GM10847 (cell line): ENCODE measurements around the gene PRKCE.

Experiments
- POLR2A ChIP-seq: IDR thresholded peaks from 2 replicates; pipeline ENCODE4 v1.6.1; 2011; ENCODE audit not compliant: insufficient read length; ENCODE audit errors: extremely low read depth

Gene PRKCE

DNA sequence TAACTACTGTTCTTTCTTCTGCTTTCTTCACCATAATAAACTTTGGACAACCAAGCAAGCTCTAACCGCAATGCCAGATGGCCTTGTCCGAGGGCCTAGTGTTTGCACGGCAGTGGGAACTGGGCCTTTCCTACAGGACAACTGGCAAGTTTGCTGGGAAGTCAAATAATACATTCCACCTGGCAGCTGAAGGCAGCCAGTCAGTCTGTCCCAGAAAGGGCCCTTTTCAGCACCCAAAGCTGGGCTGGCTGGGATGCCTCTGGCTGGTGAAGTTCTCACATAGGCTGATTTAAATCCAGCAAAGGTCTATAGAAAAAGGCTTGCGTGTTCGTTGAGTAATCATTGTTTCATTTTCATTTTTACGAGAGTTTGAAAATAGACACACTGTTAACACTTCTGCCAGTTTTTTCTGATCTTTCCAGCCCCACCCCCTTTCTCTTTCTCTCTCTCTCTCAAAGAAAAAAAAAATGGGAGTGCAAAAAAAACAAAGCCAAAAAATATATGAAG lies 535.7 kb downstream of the PRKCE start:
- TF ChIP-seq POLR2A, result no peak

DNA sequence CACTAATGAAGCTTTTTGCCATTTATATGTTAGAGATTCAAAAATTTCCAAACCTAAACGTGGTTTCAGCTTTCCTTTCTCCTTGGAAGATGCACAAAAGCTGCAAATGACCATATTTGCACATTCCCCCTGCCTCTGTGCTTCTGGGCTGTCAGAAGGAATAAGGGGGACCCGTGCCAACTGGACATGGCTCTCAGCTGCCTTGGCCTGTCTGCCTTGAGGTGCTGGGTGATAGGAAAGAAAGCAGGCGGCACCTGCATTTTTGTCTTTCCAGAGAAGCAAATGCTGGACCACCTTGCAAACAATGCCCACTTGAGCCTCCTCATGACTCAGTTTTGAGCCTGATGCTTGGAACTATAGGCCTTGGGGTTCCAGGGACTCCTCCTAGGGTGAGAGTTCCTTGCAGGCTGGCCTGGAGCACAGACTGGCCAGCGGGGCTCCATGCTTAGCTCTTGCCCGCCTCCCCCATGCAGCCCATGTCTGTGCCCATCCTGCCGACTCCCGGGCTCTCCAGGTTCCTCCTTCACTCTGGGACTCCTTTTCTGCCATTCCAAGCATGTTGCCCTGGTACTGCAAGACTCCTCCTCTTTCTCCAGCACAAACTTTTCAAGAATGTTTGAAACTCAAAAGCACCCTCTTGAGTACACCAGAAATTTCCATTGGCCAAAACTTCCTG lies 536.7 kb downstream of the PRKCE start:
- TF ChIP-seq POLR2A, result no peak

DNA sequence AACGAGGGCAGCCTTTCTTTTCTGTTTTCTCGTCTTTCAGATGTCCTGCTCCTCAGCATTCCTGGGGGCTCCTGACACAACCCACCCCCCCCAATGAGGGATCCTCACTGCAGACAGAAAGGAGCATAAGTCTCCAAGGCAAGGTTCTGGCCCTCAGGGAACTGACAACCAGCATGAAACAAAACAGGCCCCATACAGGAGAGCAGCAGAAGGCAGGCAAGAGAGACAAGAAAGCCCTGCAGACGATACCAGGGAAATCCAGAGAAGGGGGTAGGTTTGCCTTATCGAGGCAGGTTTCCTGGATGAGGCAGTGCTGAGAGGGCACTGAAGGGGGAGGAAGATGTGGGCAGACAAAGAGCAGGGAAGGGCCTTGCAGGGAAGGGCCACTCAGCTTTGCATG lies 541.9 kb downstream of the PRKCE start:
- TF ChIP-seq POLR2A, result no peak

DNA sequence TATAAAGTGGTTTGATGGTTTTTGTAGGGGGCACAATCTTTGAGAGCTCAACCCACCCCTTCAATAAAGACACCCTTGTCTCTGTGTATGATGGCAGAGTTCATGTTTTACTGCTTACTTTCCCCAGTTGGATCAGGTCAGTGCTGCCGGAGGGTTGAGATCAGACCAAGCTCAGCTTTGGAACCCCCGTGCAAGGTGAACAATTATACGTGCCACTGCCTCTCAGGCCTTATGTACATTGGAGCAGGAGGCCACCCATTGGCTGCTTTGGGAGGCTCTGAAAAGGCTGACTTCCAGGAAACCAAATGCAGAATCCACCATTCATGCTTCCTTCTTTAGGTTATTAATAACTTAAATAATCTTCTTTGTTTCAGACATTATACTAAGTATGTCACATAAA lies 542.4 kb downstream of the PRKCE start:
- TF ChIP-seq POLR2A, result no peak

DNA sequence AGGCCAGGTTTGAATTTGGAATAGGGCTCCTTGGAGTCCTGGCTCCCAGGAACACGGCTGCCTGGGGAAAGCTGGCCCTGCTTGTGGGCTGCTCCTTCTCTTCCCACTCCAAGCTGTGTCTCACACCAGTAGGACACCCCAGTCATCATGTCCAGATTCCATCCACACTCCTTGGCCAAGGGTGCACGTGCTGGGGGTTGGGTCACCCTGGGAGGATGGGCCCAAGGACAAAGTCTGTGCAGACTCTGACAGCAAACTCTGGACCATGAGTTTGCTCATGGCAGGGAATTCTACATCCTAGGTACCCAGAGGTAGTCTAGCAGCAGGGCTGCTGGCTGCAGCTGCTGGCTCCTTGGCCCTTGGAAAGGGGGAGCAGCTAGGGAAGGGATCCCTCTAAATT lies 543.4 kb downstream of the PRKCE start:
- no peak for TF ChIP-seq POLR2A

DNA sequence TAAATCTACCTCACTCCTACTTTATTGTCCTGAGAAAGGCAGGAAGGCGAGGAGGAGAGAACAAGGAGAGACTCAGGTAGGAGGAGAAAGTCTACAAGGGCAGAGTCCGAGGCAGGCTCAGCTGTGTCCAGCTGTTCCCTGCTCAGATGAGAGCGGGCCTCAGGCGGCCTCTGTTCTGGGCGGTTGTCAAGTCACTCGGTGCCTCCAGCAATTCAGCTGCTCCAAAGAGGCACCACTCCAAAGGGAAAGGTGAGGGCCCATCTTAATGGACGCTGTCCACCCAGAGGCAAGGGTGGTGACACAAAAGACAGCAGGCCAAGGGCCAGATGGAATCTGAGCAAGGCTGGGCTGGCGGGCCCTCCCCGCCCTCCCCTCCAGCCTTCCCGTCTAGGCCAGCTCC lies 544.3 kb downstream of the PRKCE start:
- TF ChIP-seq POLR2A, result no peak

DNA sequence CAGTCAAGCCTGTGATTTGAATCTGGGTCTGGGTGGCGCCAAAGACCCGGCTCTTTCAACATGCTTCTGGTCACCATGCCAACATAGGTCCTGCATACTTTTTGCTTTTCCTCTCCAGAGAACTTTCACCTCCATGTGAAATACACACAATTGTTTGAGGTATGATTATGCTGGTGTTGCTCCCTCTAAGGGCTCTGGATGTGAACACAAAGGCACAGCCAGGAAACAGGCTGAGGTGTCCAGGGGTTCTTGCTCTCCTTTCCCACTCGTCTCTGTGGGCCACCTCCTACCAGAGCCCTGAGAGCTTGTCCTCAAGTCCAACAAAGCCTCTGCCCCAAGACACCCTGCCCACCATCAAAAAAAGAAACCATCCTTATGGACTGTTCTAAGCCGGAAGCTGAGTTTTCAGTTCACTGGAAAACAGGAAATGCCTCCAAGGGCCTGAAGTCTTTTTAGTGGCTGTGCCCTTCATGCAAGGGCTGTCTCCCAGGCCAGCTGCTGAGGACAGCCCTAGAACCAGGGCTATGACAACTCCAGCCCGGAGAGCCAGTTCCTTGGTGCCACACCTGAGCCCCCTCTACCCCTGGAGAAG lies 545.5 kb downstream of the PRKCE start:
- TF ChIP-seq POLR2A, result no peak

DNA sequence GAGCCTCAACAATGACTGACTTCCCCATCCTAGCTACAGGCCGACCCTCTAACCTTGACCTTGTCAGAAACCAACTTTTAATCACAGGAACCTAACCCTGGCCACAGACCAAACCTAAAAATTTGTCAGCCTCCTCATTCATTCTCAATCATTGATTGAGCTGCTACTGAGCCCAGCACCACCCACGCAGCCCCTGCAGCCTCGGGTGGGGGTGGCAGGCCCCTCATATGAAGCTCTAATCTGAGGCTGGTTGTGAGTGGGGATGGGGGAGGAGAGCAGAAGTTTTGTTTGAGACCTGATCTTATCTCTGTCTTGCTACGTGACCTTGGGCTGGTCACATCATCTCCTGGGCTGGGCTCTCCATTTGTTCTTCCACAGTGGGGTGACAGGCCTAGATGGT lies 546.2 kb downstream of the PRKCE start:
- TF ChIP-seq POLR2A, result no peak

DNA sequence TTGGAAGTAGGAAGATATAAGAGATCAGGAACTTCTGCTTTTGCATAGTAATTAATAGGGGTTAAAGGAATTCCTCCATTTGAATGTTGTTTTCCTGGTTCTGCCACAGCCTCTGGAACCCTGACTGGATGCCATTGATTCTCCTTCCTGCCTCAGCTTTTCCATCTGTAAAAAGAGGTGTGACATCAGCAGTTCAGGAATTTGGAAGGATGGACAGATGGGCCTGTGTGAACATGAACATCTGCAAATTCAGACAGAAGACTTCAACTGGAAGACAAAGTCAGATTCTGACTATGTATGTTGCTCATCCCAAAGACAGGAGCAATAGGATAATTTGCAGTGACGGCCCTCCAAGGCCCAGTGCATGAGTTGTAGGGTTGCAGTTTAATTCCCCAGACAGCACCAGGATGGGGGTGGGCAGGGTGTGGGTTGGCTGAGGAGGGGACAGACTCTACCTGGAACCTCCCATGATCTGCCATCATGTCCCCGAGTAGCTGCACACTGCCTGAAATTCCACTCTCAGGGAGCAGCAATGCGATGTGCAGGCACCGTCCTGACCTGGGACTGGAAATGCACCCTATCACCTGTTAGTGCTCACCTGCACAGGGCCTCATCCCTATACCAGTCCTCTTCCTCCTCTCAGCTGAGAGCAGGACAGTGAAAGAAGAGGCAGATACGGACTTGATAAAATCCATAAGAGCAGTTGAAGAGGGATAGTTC lies 546.8 kb downstream of the PRKCE start:
- no peak for TF ChIP-seq POLR2A

DNA sequence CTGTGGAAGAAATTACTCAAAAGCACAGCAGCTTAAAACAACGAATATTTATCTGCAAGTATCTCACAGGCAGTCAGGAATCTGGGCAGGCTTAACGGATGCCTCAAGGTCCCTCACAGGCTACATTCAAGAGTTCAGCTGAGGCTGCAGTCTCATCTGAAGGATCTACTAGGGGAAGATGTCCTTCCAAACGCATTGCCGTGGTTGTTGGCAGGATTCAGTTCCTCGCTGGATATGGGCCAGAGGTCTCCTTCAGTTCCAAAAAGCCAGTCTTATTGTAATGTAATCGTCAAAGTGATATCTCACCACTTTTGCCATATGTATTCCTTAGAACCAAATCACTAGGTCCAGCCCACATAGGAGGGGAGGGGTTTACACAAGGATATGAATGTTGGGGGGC lies 547.5 kb downstream of the PRKCE start:
- TF ChIP-seq POLR2A, result no peak

DNA sequence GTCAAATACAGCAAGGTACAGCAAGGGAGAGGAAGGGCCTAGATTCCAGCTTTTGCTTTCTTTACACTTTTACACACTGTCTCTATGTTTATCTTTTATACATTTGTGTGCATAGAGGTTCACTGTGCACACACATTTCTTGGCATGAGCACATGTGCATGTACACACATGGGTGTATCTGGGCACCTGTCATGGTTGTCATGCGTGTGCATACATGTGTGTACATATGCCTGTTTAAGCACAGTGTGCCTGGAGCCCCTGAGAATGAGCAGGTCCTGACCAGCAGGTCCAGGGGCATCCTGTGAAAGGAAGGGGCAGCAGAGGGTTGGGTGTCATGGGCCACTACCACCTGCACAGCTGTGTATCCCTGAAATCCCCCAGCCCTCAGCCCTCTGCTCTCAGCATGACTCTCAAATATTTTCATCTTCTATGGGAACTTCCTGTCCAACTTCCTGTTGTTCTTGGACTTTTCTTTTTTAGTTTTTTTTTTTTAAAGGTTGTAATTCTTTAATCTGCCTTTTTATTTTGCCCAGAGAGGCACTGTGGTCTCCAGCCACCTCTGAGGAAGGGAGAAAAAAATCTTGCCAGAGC lies 548.7 kb downstream of the PRKCE start:
- TF ChIP-seq POLR2A, result no peak

DNA sequence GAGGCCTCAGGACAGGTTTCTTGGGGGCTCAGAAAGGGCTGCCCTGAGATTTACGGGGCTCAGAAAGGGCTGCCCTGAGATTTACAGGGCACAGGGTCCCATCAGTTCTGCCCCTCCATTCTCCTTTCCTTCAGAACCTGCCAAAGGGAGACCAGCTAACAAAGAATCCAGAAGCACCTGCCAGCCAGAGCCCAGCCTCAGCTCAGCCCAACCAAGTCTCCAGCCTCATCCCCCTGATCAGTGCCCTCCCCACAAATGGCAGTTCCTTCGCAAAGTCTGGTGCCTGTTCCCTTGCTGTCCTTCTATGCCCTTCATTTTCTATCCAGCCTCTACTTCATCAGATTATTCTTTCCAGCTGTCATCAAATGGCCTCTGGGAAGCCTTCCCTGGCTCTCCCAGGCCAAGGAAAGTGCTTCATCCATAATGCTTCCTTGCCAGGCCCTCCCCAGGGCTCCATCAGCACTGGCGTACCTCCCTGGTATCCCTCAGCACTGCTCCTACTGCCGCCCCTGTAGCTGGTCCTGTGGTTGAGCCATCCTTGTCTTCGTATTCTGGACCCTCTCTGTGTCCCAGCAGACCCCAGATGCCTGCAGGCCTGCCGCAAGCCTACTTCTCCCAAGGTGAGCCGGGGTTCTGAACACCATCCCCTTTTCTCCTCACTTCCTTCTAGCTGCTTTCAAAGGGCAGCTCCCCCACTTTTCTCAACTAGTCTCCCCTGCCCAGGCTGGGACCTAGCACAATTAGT lies 549.6 kb downstream of the PRKCE start:
- no peak for TF ChIP-seq POLR2A

DNA sequence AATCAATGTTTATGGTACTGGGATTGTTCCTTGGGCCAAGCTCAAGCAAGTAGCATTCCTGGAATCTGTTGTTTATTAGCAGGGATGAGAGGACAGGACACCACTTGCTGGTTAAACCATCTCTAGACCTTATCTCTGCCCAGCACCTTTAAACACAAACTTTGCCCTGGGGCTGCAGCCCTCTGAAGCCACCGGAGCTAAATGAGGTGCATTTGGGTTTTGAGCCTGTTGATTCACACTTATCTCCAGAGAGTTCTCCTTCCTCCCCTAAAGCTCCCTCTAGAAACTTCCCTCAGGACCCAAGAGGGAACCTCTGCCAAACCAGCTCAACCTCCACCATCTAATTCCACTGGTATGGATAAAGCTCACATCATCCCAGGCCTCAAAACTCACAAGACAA lies 551.0 kb downstream of the PRKCE start:
- no peak for TF ChIP-seq POLR2A

DNA sequence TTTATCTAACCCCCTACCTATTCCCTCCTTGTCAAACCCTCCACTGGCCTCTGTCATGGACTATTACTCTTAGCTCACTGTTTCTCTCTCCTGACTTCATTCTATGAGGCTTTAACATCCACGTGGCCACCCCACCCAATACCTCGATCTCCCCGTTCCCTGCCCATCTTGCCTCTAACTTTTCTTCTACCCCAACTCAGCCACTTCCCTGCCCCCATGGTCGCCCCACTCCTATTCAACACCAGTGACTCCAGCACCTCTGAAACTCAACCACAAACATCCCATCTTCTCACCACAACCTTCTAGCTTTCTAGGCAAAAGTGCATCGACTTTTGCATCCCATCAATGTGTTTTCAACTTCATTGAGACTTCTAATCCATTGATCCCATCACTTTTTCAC lies 551.5 kb downstream of the PRKCE start:
- TF ChIP-seq POLR2A, result no peak

DNA sequence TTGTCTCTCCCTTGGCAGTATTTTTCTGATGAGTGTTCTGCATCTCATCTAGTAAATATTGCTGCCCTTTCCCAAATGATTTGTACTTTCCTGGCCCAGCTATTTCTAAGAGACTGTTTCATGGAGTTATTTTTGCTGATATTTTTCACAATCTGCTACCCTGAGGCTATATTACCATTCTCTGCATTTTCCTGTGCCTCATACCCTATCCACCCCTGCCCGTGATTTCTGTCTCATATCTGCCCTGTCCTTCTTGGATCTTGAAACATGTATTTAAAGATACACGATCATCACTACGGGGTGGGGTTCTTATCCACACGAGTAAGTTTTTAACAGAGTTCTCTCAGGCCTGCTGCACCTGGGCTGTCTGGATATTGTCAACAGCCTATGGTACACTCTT lies 556.1 kb downstream of the PRKCE start:
- TF ChIP-seq POLR2A, result no peak

DNA sequence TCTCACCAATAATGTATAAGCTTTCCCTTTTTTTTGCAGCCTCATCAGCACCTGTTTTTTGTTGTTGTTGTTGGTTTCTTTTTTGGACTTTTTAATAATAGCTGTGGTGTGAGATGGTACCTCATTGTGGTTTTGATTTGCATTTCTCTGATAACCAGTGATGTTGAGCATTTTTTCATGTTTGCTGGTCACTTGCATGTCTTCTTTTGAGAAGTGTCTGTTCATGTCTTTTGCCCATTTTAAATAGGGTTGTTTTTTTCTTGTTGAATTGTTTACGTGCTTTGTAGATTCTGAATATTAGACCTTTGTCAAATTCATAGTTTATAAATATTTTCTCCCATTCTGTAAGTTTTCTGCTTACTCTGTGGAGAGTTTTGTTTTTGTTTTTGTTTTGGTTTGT lies 557.3 kb downstream of the PRKCE start:
- no peak for TF ChIP-seq POLR2A

DNA sequence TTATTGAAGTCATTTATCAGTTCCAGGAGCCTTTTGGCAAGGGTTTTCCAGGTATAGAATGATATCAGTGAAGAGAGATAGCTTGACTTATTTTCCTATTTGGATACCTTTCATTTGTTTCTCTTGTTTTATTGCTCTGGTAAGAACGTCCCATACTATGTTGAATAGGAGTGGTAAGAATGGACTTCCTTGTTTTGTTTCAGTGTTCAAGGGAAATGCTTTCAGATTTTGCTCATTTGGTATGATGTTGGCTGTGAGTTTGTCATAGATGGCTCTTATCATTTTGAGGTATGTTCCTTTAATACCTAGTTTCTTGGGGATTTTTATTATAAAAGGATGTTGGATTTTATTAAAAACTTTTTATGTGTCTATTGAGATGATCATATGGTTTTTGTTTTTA lies 558.6 kb downstream of the PRKCE start:
- no peak for TF ChIP-seq POLR2A
